ENCODE data around the gene BIN1. TPM values are rescaled to one million over a fixed set of nuclear protein-coding genes. Genes with fewer than 3 reads are reported as not detected.

BIN1 gene
- total RNA-seq, 1 experiment from 2014 or later = 31.8 TPM

DNA sequence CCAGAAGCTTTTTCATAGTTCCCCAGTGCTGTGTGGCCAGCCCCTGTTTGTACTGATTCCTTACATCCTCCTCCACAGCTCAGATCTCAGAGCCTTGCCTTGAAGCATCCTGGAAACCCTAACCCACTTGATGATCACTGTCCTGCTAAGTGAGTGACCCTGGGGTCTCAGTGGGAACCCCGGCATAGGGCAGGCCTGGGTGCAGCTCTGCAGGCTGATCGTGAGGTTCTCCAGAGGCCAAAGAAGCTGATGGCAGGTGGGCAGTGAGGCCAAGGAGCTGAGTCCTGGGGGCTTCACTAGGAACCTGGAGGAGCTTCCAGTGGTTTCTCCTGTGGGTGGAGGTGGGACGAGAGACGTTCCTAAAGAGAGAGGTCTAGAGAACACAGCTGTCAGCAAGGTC, 47.4 kb upstream of the BIN1 start:
- H3K9me2 ChIP-seq (ENCODE audit: insufficient read depth) = no peaks in the 10 kb centered on the region
- H4K20me1 ChIP-seq (ENCODE audit: insufficient read depth) = no peaks in the 10 kb centered on the region
- peaks cover 3 to 9% of the 10 kb centered on the region in 2 experiments; a peak in 2 of 4 replicates for H3K4me1 ChIP-seq (ENCODE audit: control insufficient read depth in 1 of 2, insufficient read depth in 2 of 2, low read length in 2 of 2)
- no peak for ATAC-seq
- no peak overlapping the region for H2AFZ ChIP-seq (ENCODE audit: low read depth, low read length, poor library complexity, severe bottlenecking)
- no peak for DNase-seq (ENCODE audit: low read depth, low spot score)
- no peak overlapping the region for H3K9ac ChIP-seq (ENCODE audit: low read length)
- H3K79me2 ChIP-seq (ENCODE audit: insufficient read depth, low read length) = no peaks in the 10 kb centered on the region
- H3K9me3 ChIP-seq (ENCODE audit: control insufficient read depth in 1 of 2, insufficient read depth in 1 of 2, low read depth in 1 of 2, low read length in 2 of 2) = no peaks in the 10 kb centered on the region
- no peaks in the 10 kb centered on the region for H3K36me3 ChIP-seq (ENCODE audit: control insufficient read depth in 1 of 2, insufficient read depth in 2 of 2, low read length in 2 of 2)
- no TSS peak for BruUV-seq (replicated peaks)
- no peak overlapping the region for H3K4me2 ChIP-seq (ENCODE audit: low read length)
- no peaks in the 10 kb centered on the region for H3K27me3 ChIP-seq (ENCODE audit: insufficient read depth, low read length)
- no peak overlapping the region for H3K4me3 ChIP-seq (replicated peaks in 1 of 2; ENCODE audit: low read depth in 1 of 2, low read length in 2 of 2)
- ChIA-PET CTCF (interaction anchor here (1.3 kb wide), 1 partner anchor 43 kb away, joined by 4 read pairs; no protein-coding TSS in a partner anchor), POLR2A (no interaction called here), RAD21 (ENCODE audit: low non-redundant PET in 1 of 2, low total read pairs in 2 of 2, uncharacterized antibody in 2 of 2, unreplicated experiment in 2 of 2) (no interaction called here)
- no peak overlapping the region for H3K27ac ChIP-seq (ENCODE audit: low read depth, low read length)
- TF ChIP-seq RAD21 (IDR thresholded peaks at IDR 0.05; ENCODE audit: low read depth) = no peak
- TF ChIP-seq, protein P1, sequence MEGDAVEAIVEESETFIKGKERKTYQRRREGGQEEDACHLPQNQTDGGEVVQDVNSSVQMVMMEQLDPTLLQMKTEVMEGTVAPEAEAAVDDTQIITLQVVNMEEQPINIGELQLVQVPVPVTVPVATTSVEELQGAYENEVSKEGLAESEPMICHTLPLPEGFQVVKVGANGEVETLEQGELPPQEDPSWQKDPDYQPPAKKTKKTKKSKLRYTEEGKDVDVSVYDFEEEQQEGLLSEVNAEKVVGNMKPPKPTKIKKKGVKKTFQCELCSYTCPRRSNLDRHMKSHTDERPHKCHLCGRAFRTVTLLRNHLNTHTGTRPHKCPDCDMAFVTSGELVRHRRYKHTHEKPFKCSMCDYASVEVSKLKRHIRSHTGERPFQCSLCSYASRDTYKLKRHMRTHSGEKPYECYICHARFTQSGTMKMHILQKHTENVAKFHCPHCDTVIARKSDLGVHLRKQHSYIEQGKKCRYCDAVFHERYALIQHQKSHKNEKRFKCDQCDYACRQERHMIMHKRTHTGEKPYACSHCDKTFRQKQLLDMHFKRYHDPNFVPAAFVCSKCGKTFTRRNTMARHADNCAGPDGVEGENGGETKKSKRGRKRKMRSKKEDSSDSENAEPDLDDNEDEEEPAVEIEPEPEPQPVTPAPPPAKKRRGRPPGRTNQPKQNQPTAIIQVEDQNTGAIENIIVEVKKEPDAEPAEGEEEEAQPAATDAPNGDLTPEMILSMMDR (IDR thresholded peaks at IDR 0.05 in 2 of 3, conservative IDR thresholded peaks at IDR 0.05 in 1 of 3; ENCODE audit: borderline replicate concordance in 1 of 3, insufficient read depth in 1 of 3, low read depth in 2 of 3, low read length in 2 of 3) = no peak
- no peak for TF ChIP-seq ZFX (IDR thresholded peaks at IDR 0.05)
- TF ChIP-seq SRF (IDR thresholded peaks at IDR 0.05; ENCODE audit: low read depth) = no peak
- no peak for TF ChIP-seq SP1 (IDR thresholded peaks at IDR 0.05; ENCODE audit: low read depth)
- intact Hi-C loops (cut with micrococcal nuclease) = no loop called here

DNA sequence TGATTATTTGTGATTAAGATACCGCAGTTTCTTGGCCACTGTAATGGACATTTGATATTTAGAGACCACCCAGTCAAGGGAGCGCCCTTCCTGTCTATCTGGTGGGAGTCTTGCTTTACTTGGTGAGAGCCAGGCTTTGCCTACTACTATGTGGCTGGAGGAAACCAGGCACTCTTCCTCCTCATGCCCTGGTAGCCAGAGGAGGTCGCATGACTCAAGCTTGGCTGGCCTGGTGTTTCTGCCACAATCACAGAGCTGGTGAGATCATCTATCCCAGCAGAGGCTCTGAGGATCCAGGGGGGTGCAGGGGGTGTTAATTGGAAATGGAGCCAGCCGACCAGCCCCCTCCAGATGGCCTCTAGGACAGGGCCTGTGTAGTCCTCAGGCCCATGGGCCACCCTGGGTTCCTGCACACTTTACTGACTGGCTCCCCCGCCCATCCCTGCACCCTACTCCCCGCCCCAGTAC, 46.8 kb upstream of the BIN1 start:
- TF ChIP-seq ZNF274 (IDR thresholded peaks at IDR 0.05; ENCODE audit: low read depth, low read length) (no peak), ZFX (IDR thresholded peaks at IDR 0.05) (no peak), JUND (IDR thresholded peaks at IDR 0.05) (peak; percentile 17; the same call in 1 of the 2 replicates)
- TF ChIP-seq, protein P2, sequence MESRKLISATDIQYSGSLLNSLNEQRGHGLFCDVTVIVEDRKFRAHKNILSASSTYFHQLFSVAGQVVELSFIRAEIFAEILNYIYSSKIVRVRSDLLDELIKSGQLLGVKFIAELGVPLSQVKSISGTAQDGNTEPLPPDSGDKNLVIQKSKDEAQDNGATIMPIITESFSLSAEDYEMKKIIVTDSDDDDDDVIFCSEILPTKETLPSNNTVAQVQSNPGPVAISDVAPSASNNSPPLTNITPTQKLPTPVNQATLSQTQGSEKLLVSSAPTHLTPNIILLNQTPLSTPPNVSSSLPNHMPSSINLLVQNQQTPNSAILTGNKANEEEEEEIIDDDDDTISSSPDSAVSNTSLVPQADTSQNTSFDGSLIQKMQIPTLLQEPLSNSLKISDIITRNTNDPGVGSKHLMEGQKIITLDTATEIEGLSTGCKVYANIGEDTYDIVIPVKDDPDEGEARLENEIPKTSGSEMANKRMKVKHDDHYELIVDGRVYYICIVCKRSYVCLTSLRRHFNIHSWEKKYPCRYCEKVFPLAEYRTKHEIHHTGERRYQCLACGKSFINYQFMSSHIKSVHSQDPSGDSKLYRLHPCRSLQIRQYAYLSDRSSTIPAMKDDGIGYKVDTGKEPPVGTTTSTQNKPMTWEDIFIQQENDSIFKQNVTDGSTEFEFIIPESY (IDR thresholded peaks at IDR 0.05; ENCODE audit: extremely low read depth, insufficient replicate concordance, low read length) = no peak
- POLR2A ChIA-PET = no interaction called here
- no peak overlapping the region for H3K4me3 ChIP-seq (replicated peaks in 1 of 2; ENCODE audit: low read depth in 1 of 2, low read length in 2 of 2)
- H3K9ac ChIP-seq (ENCODE audit: low read length) = no peak overlapping the region
- H3K27ac ChIP-seq (ENCODE audit: low read depth, low read length) = no peak overlapping the region
- no peaks in the 10 kb centered on the region for H3K36me3 ChIP-seq (ENCODE audit: control insufficient read depth in 1 of 2, insufficient read depth in 2 of 2, low read length in 2 of 2)
- no peak for DNase-seq (ENCODE audit: low read depth, low spot score)
- H3K9me2 ChIP-seq (ENCODE audit: insufficient read depth) = no peaks in the 10 kb centered on the region
- peaks cover 3 to 9% of the 10 kb centered on the region in 2 experiments; a peak in 2 of 4 replicates for H3K4me1 ChIP-seq (ENCODE audit: control insufficient read depth in 1 of 2, insufficient read depth in 2 of 2, low read length in 2 of 2)
- H2AFZ ChIP-seq (ENCODE audit: low read depth, low read length, poor library complexity, severe bottlenecking) = no peak overlapping the region
- H3K4me2 ChIP-seq (ENCODE audit: low read length) = peak overlapping the region; percentile 47
- H3K79me2 ChIP-seq (ENCODE audit: insufficient read depth, low read length) = no peaks in the 10 kb centered on the region
- no peaks in the 10 kb centered on the region for H3K27me3 ChIP-seq (ENCODE audit: insufficient read depth, low read length)
- CTCF ChIA-PET = interaction anchor here (1.3 kb wide), 1 partner anchor 43 kb away, joined by 4 read pairs; no protein-coding TSS in a partner anchor
- intact Hi-C loops (cut with micrococcal nuclease) = no loop called here
- no TSS peak for BruUV-seq (replicated peaks)
- H3K9me3 ChIP-seq (ENCODE audit: control insufficient read depth in 1 of 2, insufficient read depth in 1 of 2, low read depth in 1 of 2, low read length in 2 of 2) = no peaks in the 10 kb centered on the region
- ATAC-seq = peak; percentile 72; the same call in 1 of the 2 replicates
- RAD21 ChIA-PET (ENCODE audit: low non-redundant PET in 1 of 2, low total read pairs in 2 of 2, uncharacterized antibody in 2 of 2, unreplicated experiment in 2 of 2) = no interaction called here
- no peaks in the 10 kb centered on the region for H4K20me1 ChIP-seq (ENCODE audit: insufficient read depth)
